Bronchial epithelial cell (primary cell): ENCODE data around the gene COMTD1. TPM values are rescaled to one million over a fixed set of nuclear protein-coding genes. Genes with fewer than 3 reads are reported as not detected.

ENCODE experiments used
- DNase-seq: peaks from one replicate; pipeline ENCODE4 v3.0.0-alpha.2; 2010; ENCODE audit warnings: low read depth
- FAIRE-seq: peaks from 2 replicates; lab custom pipeline; 2011; peaks lifted over from hg19 to GRCh38; lab: Jason Lieb, UNC
- H3K27me3 ChIP-seq: 2 replicates; pipeline ENCODE4 v1.5.1; 2011; ENCODE audit warnings: low read length; ENCODE audit not compliant: control insufficient read depth, insufficient read depth
- H3K36me3 ChIP-seq: 2 replicates; pipeline ENCODE4 v1.5.1; 2011; ENCODE audit warnings: low read length; ENCODE audit not compliant: control insufficient read depth, insufficient read depth
- H3K4me3 ChIP-seq: 2 replicates; pipeline ENCODE4 v1.5.1; 2011; ENCODE audit warnings: mild to moderate bottlenecking, low read depth, low read length, control low read depth
- total RNA-seq: library from RNA; depleted of rRNA; stranded (reverse); fragments of >200 nt; gene quantifications from 2 replicates; pipeline ENCODE4 v1.2.1, GENCODE V29; 2014
- TF ChIP-seq, protein P1 (sequence below): IDR thresholded peaks from 2 replicates; pipeline ENCODE4 v1.5.1; 2011; ENCODE audit warnings: mild to moderate bottlenecking, moderate library complexity, low read length, control low read depth, inconsistent platforms; ENCODE audit not compliant: insufficient read depth, severe bottlenecking

The COMTD1 gene
- total RNA-seq, 1 donor from 2014 or later, result 11.8 TPM

- Histone ChIP-seq H3K4me3 (no peak overlapping the region), H3K27me3 (no peaks in the 10 kb centered on the region), H3K36me3 (no peaks in the 10 kb centered on the region)
- TF ChIP-seq, protein P1, sequence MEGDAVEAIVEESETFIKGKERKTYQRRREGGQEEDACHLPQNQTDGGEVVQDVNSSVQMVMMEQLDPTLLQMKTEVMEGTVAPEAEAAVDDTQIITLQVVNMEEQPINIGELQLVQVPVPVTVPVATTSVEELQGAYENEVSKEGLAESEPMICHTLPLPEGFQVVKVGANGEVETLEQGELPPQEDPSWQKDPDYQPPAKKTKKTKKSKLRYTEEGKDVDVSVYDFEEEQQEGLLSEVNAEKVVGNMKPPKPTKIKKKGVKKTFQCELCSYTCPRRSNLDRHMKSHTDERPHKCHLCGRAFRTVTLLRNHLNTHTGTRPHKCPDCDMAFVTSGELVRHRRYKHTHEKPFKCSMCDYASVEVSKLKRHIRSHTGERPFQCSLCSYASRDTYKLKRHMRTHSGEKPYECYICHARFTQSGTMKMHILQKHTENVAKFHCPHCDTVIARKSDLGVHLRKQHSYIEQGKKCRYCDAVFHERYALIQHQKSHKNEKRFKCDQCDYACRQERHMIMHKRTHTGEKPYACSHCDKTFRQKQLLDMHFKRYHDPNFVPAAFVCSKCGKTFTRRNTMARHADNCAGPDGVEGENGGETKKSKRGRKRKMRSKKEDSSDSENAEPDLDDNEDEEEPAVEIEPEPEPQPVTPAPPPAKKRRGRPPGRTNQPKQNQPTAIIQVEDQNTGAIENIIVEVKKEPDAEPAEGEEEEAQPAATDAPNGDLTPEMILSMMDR, result no peak
- FAIRE-seq, result no peak
- no peak for DNase-seq
Measured at GRCh38 chr10:75265856-75266255, 30.1 kb upstream of the COMTD1 start.

GRCh38 chr10:75263806-75264205 lies 28.0 kb upstream of the COMTD1 start:
- Histone ChIP-seq H3K4me3 (no peak overlapping the region), H3K27me3 (no peaks in the 10 kb centered on the region), H3K36me3 (no peaks in the 10 kb centered on the region)
- DNase-seq, result no peak
- FAIRE-seq, result no peak
- TF ChIP-seq, protein P1, result no peak

DNA sequence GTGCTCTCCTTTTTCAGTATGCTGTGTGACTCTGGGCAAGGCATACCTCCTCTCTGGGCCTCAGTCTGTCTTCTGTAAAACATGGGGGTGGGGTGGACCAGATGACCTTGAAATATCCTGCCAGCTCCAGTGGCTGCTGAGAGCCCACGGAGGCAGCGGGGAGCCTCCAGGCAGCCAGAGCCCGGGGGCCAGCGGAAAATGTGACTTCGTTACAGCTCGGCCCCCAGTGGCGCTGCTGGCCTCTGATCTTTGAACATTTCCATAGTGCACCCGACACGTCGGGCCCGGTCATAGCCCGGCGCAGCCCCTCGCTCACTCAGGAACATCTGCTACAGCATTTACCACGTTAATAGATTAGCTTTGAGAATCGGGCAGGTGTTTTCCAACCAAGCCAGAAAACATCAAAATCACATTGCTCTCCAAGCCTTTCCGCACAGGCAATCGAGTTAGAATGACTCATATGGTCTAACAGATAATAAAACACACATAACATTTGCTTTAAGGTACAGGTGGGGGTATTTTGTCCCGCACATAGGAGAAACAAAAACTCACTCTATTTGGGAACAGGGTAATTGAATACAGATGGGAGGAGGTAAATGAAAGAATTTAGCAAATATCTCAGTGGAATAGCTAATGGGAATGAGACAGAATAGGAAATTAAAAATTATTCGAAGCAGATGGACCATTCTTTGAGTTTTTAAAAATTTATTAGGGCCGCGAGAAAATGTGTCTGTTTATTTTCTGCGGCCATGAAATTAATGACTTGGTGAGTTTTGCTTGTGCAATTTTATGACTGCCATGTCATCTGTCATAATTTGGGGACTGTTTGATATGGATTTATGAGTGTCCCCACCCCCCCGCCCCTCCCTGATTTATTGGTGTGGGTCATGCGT lies 26.3 kb upstream of the COMTD1 start:
- Histone ChIP-seq H3K4me3 (no peak overlapping the region), H3K36me3 (no peaks in the 10 kb centered on the region), H3K27me3 (no peaks in the 10 kb centered on the region)
- DNase-seq (no peak), FAIRE-seq (no peak)
- TF ChIP-seq, protein P1, result no peak

DNA sequence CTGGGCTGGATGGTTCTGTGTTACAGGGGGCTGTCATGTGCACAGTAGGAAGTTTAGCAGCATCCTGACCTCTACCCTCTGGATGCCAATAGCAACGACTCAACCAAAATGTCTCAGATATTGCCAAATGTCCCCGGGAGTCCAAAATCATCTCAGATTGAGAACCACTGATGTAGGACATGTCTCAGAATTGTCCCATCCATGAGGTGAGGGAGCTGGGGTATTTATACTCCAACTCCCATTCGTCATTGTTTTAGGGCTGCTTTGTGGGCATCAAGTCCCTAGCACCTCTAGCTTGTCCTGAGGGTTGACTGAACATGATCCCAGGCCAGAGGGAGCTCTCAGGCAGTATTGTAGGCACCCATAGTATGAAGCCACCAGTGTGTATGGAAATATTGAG lies 25.2 kb upstream of the COMTD1 start:
- Histone ChIP-seq H3K27me3 (no peaks in the 10 kb centered on the region), H3K36me3 (no peaks in the 10 kb centered on the region), H3K4me3 (no peak overlapping the region)
- no peak for FAIRE-seq
- no peak for DNase-seq
- TF ChIP-seq, protein P1, result no peak

GRCh38 chr10:75254739-75255138 lies 19.0 kb upstream of the COMTD1 start:
- TF ChIP-seq, protein P1, result no peak
- no peaks in the 10 kb centered on the region for H3K36me3 ChIP-seq
- no peak for FAIRE-seq
- DNase-seq, result no peak
- H3K27me3 ChIP-seq, result no peaks in the 10 kb centered on the region
- no peak overlapping the region for H3K4me3 ChIP-seq
